Hematopoietic multipotent progenitor cell treated with erythropoietin and hydrocortisone succinate and interleukin-3 and kit ligand, for 6 days (in vitro differentiated cells): Measurements from ENCODE around the gene MUC5B.
"Not testable (repeated sequence)": the region's sequence is repeated elsewhere in the genome, so short reads cannot be mapped to it uniquely, and the experiment has no call there.

Source experiments
- DNase-seq: peaks from one replicate; pipeline ENCODE4 v3.0.0-alpha.2; 2015

MUC5B gene

DNA sequence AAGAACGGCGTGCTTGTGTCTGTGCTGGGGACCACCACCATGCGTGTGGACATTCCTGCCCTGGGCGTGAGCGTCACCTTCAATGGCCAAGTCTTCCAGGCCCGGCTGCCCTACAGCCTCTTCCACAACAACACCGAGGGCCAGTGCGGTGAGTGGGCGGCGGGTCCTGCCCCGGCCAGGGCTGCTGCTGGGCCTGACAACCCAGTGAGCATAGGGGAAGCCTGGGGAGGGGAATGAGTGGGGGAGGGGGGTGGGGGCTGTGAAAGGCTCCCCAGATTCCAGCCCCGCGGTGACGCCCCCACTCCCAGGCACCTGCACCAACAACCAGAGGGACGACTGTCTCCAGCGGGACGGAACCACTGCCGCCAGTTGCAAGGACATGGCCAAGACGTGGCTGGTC, 31.9 kb downstream of the MUC5B start:
- no peak for DNase-seq

DNA sequence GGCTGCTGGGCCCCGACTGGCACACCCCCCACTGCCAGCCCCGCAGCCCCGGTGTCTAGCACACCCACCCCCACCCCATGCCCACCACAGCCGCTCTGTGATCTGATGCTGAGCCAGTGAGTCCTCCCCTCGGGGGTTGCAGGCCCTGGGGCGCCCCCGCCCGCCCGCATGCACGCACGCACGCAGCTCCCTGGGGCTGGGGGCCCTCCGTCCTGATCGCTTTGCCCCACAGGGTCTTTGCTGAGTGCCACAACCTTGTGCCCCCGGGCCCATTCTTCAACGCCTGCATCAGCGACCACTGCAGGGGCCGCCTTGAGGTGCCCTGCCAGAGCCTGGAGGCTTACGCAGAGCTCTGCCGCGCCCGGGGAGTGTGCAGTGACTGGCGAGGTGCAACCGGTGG, 32.3 kb downstream of the MUC5B start:
- no peak for DNase-seq

DNA sequence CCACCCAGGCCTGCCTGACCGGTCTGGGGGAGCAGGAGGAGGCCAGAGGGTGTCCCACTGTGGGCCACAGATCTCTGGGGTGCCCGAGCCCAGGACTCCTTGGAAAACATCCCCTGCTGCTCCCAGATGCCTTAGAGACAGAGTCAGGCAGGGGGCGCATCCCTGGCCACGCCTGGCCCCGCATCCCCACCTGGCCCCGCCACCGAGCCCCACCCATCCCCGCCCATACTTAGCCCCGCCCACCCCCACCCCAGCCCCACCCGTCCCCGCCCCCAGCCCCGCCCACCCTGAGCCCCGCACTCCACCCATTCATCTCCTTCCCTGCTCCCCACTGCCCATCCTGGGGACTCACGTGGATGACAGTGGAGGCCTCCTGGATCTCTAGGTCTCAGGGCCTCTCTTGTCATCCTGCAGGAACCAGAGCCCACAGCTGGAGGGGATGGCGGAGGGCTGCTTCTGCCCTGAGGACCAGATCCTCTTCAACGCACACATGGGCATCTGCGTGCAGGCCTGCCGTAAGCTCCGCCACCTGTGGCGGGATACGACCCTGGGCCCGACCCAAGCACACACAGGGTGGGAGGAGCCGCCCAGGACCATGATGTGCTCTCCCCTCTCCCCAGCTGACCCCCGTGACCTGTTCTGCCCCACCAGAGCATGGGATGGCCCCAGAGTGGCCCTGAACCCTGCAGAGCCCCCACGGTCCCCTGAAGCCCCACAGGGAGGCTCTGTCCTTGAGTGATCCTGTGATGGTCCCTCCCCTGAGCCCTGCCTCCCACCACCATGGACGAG, 33.6 kb downstream of the MUC5B start:
- DNase-seq, result no peak

DNA sequence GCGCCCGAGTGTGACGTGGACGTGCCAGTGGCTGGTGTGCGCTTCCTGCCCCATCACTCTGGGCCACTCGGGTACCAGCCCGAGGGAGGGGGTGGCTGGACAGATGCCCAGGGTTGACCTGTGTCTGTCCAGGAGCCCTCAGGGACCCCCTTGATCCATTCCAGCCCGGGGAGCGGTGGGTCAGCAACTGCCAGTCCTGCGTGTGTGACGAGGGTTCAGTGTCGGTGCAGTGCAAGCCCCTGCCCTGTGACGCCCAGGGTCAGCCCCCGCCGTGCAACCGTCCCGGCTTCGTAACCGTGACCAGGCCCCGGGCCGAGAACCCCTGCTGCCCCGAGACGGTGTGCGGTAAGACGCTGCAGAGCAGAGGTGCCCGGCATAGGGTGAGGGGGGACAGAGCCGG, 34.5 kb downstream of the MUC5B start:
- DNase-seq, result no peak

DNA sequence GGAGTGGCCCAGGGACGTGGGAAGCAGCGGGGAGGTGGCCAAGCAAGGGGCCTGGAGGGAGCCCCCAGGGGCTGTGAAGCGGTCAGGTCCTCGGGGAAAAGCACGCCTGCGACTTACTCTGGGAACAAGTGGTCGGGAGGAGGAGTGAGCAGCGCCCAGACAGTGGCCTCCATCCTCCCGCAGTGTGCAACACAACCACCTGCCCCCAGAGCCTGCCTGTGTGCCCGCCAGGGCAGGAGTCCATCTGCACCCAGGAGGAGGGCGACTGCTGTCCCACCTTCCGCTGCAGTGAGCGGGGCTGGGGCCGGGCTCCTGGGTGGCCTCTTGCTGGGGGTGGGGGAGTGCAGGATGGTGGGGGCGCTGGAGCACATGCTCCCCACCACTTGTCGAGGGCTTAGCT, 35.0 kb downstream of the MUC5B start:
- DNase-seq, result no peak

DNA sequence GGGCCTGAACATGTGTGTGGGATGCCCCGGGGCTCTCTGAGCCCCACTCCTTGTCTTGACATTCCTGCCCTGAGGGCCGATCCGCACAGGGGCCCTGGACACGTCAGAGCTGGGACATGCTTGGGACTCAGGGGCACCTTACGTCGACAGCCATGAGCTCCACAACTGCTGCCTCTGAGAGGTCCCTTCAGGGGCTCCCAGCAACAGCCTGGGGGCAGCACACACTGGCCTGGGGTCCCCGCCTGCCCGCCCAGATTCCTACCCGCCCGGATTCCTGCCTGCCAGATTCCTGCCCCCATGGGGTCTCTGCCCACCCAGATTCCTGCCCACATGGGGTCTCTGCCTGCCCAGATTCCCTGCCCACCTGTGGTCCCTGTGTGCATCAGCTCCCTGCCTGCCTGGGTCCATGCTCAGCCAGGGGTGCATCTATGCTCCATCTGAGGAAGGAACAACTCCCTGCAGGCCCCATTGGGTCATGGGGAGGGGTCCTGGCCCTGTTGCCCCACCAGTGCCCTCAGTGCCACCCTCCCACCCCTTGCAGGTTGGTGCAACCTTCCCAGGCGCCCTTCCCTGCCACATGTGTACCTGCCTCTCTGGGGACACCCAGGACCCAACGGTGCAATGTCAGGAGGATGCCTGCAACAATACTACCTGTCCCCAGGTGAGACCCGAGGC, 35.7 kb downstream of the MUC5B start:
- no peak for DNase-seq

DNA sequence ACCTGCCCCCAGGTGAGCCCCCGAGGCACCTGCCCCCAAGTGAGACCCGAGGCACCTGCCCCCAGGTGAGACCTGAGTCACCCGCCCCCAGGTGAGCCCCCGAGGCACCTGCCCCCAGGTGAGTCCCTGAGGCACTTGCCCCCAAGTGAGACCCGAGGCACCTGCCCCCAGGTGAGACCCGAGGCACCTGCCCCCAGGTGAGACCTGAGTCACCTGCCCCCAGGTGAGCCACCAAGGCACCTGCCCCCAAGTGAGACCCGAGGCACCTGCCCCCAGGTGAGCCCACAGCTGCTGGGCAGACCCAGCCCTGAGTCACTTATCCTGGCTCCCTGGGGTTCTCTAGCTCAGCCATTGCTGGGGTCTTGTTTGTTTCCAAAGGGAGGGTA, 36.2 kb downstream of the MUC5B start:
- no peak for DNase-seq

DNA sequence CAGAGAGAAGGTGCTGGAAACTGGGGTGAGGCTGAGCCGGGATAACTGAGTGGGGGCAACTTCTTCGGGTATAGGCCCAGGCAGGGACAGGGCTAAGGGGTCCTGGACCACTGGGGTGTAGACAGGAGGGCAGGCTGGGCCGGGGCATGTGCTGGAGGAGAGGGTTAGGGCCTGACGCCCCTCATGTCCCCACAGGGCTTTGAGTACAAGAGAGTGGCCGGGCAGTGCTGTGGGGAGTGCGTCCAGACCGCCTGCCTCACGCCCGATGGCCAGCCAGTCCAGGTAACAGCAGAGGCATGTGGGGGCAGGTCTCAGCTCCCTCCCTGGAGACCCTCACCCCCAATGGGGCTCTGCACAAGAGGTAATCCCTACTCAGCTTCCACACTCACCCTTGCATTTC, 36.7 kb downstream of the MUC5B start:
- DNase-seq, result no peak

DNA sequence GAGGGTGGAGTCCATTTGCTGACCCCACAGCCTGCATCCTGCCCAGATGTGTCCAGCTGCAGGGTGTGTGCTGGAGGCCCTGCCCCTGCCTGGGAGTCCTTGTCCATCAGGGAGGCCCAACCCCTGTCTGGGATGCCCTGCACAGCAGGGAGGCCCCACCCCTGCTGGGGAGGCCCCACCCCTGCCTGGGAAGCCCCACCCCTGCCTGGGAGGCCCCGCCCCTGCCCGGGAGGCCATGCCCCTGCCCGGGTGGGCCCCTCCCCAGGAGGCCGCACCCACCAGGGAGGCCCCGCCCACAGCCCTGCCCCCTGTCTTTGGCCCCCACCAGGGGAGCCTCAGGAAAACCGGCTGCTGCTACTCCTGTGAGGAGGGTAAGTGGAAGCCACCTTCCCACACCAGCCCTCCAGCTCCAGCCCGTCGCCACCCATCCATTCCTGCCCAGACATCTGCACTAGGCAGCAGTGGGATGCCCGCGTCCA, 37.2 kb downstream of the MUC5B start:
- peak; percentile 63 for DNase-seq

DNA sequence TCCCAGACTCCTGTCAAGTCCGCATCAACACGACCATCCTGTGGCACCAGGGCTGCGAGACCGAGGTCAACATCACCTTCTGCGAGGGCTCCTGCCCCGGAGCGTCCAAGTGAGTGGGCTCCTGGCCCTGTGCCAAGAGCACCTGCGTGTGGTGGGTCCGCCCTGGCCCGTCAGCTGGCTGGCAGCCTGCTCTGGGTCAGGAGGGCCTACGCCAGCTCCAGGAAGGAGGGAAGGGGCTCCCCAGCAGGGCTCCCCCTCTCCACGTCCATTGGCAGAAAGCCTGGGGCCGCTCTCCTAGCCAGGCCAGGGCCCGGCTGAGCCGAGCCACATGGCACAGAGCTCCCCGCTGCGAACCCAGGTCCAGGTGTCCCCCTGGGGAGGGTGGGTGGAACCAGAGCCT, 37.8 kb downstream of the MUC5B start:
- DNase-seq, result no peak

DNA sequence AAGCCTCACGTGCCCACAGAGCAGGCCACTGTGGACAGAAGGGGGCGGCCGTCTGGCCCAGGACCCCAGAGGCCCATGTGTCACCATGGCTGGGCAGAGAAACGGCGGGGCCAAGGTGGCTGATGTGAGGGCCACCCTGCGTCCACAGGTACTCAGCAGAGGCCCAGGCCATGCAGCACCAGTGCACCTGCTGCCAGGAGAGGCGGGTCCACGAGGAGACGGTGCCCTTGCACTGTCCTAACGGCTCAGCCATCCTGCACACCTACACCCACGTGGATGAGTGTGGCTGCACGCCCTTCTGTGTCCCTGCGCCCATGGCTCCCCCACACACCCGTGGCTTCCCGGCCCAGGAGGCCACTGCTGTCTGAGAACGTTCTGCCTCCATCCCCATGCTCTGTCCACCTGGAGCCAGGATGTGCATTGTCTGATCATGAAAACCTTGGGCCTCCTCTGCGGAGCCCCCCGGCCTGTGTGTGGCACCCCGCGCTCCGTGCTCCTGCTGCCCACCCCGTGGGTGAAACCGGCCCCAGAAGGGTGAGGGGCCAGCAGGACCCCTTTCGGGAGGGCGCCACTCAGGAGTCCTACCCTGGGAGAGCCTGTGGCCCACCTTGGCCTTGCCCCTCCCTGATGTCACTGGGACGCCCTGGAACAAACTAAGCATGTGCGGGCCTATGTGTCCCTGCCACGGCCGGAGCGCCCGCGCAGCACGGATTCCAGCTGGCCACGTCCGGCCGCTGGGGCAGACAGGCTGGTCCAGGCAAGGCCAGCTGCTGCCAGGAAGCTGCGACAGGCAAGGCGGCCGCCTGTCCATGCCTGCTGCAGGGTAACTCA, 38.6 kb downstream of the MUC5B start:
- no peak for DNase-seq

DNA sequence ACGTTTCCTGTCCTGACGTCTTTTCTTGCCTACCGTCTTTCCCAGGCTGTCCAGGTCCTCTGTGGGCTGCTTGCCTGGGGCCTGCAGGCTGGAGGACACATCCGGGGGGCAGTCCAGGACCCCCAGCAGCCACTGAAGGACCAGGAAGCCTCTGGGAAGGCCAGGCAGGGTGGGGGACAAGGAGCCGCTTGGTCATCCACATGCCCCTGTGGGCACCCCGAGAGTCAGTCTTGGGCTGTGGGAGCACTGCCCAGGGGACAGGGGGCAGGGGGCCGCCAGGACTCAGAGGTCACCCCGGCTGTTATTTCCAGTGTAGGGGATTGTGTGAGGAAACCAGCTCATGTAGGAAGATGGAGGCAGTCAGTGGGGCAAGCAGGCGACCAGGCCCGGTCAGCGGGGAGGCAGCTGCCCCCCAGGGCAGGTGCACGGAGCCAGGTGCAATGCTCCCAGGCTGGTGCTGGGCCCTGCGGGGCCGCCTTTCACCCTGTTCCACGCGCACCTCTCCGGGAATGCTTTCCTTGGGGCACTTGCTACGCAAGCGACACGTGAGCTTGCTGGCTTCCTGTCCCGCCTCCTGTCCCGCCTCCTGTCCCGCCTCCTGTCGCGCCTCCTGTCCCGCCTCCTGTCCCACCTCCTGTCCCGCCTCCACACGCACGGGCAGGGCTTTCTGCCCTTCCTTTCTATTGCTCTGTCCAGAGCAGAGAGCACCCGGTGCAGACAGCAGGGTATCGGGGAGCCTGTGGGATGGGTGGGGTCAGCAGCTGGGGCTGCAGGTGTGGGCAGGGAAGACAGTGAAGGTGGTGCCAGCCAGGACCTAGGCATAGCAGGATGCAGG, 39.5 kb downstream of the MUC5B start:
- DNase-seq, result peak; percentile 95

DNA sequence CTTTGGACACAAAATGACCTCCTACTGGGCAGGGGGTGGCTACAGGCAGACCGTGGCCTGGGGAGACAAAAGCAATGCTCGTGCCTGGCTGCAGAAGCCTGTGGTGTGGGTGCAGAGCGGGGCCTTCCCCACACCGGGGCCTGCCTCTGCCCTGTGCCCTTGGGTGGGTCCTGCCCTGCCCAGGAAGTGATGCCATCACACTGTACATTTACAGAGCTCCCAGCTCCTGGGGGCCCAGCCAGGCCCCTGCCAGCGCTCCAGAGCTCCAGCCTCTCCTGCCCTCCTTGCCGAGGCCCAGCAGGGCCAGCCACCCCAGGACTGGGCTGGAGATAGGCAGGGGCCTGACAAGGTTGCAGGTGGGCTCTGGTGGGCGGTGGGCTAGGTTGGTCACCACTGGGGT, 40.1 kb downstream of the MUC5B start:
- peak; percentile 32 for DNase-seq

DNA sequence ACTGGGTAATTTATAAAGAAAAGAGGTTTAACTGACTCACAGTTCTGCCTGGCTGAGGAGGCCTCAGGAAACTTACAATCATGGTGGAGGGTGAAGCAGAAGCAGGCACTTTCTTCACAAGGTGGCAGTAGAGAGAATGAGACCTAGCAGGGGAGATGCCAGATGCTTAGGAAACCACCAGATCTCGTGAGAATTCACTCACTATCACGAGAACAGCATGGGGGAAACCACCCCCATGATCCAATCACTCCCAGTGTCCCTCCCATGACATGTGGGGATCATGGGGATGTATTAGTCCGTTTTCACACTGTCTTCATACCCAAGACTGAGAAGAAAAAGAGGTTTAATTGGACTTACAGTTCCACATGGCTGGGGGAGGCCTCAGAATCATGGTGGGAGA, 41.6 kb downstream of the MUC5B start:
- peak; percentile 77 for DNase-seq

DNA sequence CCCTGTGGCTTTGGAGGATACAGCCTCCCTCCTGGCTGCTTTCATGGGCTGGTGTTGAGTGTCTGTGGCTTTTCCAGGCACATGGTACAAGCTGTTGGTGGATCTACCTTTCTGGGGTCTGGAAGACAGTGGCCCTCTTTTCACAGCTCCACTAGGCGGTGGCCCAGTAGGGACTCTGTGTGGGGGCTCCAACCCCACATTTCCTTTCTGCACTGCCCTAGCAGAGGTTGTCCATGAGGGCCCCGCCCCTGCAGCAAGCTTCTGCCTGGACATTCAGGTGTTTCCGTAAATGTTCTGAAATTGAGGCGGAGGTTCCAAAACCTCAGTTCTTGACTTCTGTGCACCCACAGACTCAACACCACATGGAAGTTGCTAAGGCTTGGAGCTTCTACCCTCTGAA, 42.6 kb downstream of the MUC5B start:
- not testable (repeated sequence) for DNase-seq

DNA sequence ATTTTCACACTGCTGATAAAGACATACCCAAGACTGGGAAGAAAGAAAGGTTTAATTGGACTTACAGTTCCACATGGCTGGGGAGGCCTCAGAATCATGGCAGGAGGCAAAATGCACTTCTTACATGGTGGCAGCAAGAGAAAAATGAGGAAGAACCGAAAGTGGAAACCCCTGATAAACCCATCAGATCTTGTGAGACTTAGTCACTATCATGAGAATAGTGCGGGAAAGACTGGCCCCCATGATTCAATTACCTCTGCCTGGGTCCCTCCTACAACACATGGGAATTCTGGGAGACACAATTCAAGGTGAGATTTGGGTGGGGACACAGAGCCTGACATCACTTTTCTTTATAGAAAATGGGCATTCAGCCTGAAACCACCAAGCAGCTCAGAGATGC, 44.1 kb downstream of the MUC5B start:
- not testable (repeated sequence) for DNase-seq

DNA sequence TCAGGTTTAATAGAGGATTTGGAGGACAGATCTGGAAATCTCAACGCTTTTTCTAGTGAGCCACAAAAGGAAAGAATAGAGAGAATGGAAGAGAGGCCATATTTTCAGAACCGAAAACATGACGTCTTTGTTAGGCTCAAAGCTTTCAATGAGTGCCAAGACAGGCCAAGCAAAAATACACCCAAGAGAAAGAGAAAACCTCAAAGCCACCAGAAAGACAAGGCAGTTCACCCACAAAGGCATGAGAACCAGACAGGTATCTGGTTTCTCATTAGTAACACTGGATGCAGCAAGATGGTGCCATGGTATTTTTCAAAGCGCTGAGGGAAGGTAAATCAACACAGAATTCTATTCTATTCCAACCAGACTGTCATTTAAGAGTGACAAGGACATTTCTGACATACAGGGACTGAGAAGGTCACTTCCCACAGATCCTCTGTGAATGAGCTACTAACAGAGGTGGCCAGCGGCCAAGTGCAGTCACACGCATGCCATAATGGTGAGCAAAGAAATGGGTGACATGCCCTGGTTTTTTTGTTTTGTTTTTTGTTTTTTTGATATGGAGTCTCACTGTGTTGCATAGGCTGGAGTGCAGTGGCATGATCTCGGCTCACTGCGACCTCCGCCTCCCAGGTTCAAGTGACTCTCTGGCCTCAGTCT, 44.7 kb downstream of the MUC5B start:
- no peak for DNase-seq

DNA sequence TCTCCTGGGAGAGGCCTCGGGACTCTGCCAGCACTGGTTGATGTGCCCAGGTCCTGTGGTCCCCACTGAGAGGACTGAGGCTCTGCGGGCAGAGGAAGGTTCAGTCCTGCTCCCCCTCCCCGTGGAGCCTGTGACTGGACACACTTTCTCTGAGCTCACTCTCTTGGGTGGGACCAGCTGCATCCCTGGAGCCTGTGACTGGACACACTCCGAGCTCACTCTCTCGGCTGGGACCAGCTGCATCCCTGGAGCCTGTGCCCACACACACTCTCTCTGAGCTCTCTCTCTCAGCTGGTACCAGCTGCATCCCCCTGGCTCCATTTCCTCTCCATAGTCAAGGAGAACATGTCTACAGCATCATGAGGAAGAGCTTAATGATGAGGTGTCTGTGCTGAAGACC, 47.1 kb downstream of the MUC5B start:
- no peak for DNase-seq

DNA sequence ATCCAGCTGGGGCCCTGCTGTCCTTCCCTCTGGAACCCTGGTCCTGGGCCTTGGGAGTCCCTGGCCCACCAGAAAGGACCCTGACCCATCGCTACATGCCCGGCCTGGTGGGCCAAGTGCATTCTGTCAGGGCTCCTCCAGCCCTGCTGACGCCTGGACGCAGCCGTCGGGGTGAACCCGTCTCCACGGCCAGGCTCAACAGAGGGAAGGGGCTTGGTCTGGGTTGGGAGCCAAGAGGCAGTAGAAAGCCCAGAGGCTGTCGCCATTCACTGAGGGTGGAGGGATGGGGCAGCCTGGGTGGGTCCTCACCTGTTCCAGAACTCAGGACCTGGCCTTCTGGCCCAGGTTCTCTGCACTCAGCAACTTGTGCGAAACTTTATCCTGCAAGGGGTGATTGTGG, 47.6 kb downstream of the MUC5B start:
- no peak for DNase-seq

DNA sequence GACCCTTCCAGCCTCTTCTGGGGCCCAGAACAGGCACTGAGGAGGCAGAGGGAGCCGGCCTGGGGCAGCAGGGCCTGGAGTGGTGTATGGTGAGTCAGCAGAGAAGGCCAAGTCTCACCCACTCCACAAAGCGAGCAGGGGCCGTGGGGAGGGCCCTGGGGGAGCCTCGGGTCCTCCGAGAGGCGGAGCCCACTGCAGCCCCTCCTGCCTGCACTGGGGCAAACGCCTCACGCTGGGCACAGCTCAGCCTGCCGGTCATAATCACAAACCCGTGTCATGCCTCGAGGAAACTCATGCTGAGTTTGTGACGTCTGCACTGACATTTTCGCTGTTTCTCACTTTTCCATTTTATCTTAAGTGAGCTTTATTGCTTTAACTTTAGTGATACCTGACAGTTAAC, 48.1 kb downstream of the MUC5B start:
- no peak for DNase-seq

DNA sequence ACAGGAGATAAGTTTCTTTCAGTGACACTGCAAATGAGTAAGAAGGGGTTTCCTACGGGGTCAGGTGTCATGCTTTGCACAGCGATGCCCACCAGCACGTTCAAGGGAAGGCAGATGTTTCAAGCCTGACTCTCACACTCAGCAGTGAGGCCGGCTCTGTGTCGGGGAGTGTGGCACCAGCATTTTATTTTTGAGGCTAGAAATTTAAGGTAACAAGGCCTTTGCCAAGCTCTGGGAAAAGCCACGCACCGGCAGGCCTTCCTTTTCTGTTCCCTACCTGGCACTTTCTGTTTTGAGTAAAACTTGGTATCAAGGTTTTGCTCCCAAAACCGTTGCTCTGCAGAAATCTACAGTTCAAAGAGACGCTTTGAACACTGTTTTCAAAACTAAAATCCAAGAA, 48.5 kb downstream of the MUC5B start:
- no peak for DNase-seq

DNA sequence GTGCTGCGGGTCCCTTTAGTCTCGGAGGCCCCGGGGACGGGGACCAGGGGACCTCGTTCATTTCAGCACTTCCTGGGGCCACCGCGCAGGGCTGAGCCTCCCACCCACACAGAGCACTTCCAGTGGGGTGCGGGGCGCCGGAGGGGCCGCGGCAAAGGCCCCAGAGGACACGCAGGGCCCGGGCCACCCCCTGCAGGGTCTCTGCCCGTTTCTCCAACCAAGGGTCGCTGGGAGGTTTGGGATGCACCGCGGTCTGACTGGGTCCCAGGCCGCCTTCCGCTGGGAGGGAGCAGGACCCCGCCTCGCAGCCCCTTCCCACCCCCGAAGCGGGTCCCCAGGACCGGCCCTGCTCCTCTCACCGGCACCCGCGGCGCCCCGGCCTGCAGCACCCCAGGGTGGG, 49.1 kb downstream of the MUC5B start:
- DNase-seq, result no peak
